ENCODE data around the gene AP1M1. TPM values are rescaled to one million over a fixed set of nuclear protein-coding genes. Genes with fewer than 3 reads are reported as not detected.
A peak's percentile ranks its signal among the peaks of the same experiment; 100 is the strongest.

Gene AP1M1
- total RNA-seq, 6 donors from 2014 or later: 45.7 to 87.7 (median 62.5) TPM

- no peak overlapping the region for H3K4me3 ChIP-seq
- peaks cover 21 to 94% (median 75%) of the 10 kb centered on the region in 4 donors for H3K36me3 ChIP-seq
- H3K27ac ChIP-seq: no peak overlapping the region
- H3K4me1 ChIP-seq: peaks cover 3 to 6% (median 5%) of the 10 kb centered on the region in 4 donors
- DNase-seq: no peak
- no peaks in the 10 kb centered on the region for H3K27me3 ChIP-seq
- ATAC-seq (ENCODE audit: low FRiP score in 2 of 2): no peak
- no peak for TF ChIP-seq POLR2AphosphoS5 (IDR thresholded peaks at IDR 0.05)
- WGBS, 2 donors: 69 to 76% methylated on average over 5 to 11 of the region's 11 CpGs
- no peaks in the 10 kb centered on the region for H3K9me3 ChIP-seq
Observed at GRCh38 chr19:16205205-16206045, 7.7 kb downstream of the AP1M1 start.

- WGBS, 2 donors: 94 to 96% methylated on average over 9 to 11 of the region's 14 CpGs
- no peak overlapping the region for H3K4me3 ChIP-seq
- ATAC-seq (ENCODE audit: low FRiP score in 2 of 2): no peak
Observed at GRCh38 chr19:16206046-16206605, 8.4 kb downstream of the AP1M1 start.

GRCh38 chr19:16206637-16207036, 8.9 kb downstream of the AP1M1 start:
- ATAC-seq (ENCODE audit: low FRiP score in 2 of 2) (no peak), DNase-seq (no peak)
- Histone ChIP-seq H3K4me1 (no peaks in the 10 kb centered on the region), H3K27me3 (no peaks in the 10 kb centered on the region), H3K36me3 (peaks cover 21 to 97% (median 83%) of the 10 kb centered on the region in 4 donors), H3K27ac (no peak overlapping the region), H3K9me3 (no peaks in the 10 kb centered on the region), H3K4me3 (no peak overlapping the region)
- TF ChIP-seq POLR2A (IDR thresholded peaks at IDR 0.05) (no peak), CTCF (IDR thresholded peaks at IDR 0.05) (no peak), EP300 (IDR thresholded peaks at IDR 0.05) (no peak), POLR2AphosphoS5 (IDR thresholded peaks at IDR 0.05) (no peak)
- 89 to 98% methylated on average over 7 of the region's 7 CpGs for WGBS, 2 donors

More at GRCh38 chr19:16206046-16206605, 8.4 kb downstream of the AP1M1 start:
- Histone ChIP-seq H3K9me3 (no peaks in the 10 kb centered on the region), H3K36me3 (peaks cover 21 to 93% (median 79%) of the 10 kb centered on the region in 4 donors), H3K4me1 (no peaks in the 10 kb centered on the region), H3K27me3 (no peaks in the 10 kb centered on the region), H3K27ac (no peak overlapping the region)
- DNase-seq: no peak
- no peak for TF ChIP-seq POLR2AphosphoS5 (IDR thresholded peaks at IDR 0.05)
- no peak for TF ChIP-seq CTCF (IDR thresholded peaks at IDR 0.05)
- no peak for TF ChIP-seq EP300 (IDR thresholded peaks at IDR 0.05)
- TF ChIP-seq POLR2A (IDR thresholded peaks at IDR 0.05): no peak

- 96 to 98% methylated on average over 6 to 10 of the region's 10 CpGs for WGBS, 2 donors
- H3K27ac ChIP-seq: no peak overlapping the region
- no peaks in the 10 kb centered on the region for H3K27me3 ChIP-seq
- H3K4me1 ChIP-seq: no peaks in the 10 kb centered on the region
- no peaks in the 10 kb centered on the region for H3K9me3 ChIP-seq
- DNase-seq (peak in 1 of 2 donors; percentile 52), ATAC-seq (ENCODE audit: low FRiP score in 2 of 2) (peak in 1 of 2 donors; percentile 11)
- TF ChIP-seq POLR2A (IDR thresholded peaks at IDR 0.05) (no peak), POLR2AphosphoS5 (IDR thresholded peaks at IDR 0.05) (no peak), CTCF (IDR thresholded peaks at IDR 0.05) (no peak), EP300 (IDR thresholded peaks at IDR 0.05) (no peak)
- H3K4me3 ChIP-seq: no peak overlapping the region
- H3K36me3 ChIP-seq: peaks cover 21 to 97% (median 81%) of the 10 kb centered on the region in 4 donors
Observed at GRCh38 chr19:16207063-16207462, 9.4 kb downstream of the AP1M1 start.

- no peaks in the 10 kb centered on the region for H3K27me3 ChIP-seq
- 88 to 92% methylated on average over 11 to 12 of the region's 12 CpGs for WGBS, 2 donors
- DNase-seq (no peak), ATAC-seq (ENCODE audit: low FRiP score in 2 of 2) (no peak)
- TF ChIP-seq CTCF (IDR thresholded peaks at IDR 0.05): no peak
- TF ChIP-seq POLR2A (IDR thresholded peaks at IDR 0.05): no peak
- no peak for TF ChIP-seq EP300 (IDR thresholded peaks at IDR 0.05)
- TF ChIP-seq POLR2AphosphoS5 (IDR thresholded peaks at IDR 0.05): no peak
- H3K9me3 ChIP-seq: no peaks in the 10 kb centered on the region
- H3K27ac ChIP-seq: no peak overlapping the region
- H3K36me3 ChIP-seq: peaks cover 21 to 96% (median 78%) of the 10 kb centered on the region in 4 donors
- no peak overlapping the region for H3K4me3 ChIP-seq
- no peaks in the 10 kb centered on the region for H3K4me1 ChIP-seq
Observed at GRCh38 chr19:16207490-16208025, 9.8 kb downstream of the AP1M1 start.
